HG02798 (cell line): ENCODE measurements around the gene DYNC1LI1.
"Not testable (repeated sequence)": the region's sequence is repeated elsewhere in the genome, so short reads cannot be mapped to it uniquely, and the experiment has no call there.

ENCODE experiments used
- ATAC-seq: cut with Tn5 transposase; IDR thresholded peaks from one replicate; pipeline ENCODE4 v1.9.1; 2021; ENCODE audit warnings: mild to moderate bottlenecking; ENCODE audit not compliant: unreplicated experiment, poor library complexity

DYNC1LI1 gene

DNA sequence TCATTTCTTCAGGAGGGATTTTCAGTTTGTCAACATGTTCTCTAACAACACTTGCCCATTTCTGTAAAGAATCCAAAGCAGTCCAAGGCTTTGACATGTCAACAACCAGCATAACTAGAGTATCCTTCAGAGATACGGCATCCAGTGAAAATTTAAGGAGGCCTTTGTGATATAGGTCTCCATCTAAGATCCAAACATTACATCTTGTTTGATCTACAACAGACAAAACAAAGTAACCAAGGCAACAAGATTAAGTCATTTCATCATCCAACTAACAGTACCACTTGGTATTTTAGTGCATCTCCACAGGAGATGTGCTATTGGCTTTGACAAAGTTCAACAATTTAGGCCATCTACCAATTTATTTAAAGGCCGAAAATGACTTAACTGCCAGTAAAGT, 25.8 kb downstream of the DYNC1LI1 start:
- ATAC-seq = no peak

- no peak for ATAC-seq
Measured at GRCh38 chr3:32542807-32543206, 27.9 kb downstream of the DYNC1LI1 start.

GRCh38 chr3:32540899-32541298, 29.8 kb downstream of the DYNC1LI1 start:
- ATAC-seq = no peak

DNA sequence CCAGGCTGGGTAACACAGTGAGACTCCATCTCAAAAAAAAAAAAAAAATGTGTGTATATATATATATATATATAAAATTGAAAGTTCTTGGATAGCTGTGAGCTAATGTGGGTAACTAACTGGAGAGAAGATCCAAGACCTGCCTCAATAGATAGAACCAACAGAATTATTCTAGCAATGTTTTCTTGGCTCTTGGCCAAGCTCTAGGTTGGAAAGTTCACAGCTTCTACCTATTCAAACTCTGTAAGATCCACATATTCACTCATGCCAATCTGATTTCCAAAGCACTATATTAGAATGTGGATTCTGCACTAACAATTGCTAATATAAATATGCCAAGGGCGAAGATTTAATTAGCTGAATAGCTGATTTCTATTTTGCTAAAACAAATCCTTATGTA, 38.2 kb downstream of the DYNC1LI1 start:
- no peak for ATAC-seq

- no peak for ATAC-seq
Measured at GRCh38 chr3:32531010-32531647, 39.5 kb downstream of the DYNC1LI1 start.

DNA sequence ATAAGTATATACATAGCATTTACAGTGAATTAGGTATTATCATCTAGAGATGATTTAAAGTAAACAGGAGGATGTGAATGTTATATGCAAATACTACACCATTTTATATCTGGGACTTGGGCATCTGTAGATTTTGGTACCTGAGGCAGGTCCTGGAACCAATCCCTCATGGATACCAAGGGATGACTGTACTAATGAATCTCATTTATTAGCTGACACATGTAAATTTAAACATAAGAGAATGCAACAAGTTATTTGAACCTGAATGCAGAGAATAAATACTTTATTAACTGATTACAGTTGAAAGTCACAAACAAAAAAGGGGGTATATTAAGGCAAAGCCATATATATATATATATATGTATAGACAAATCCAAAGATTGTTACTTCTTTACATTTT, 44.9 kb downstream of the DYNC1LI1 start:
- ATAC-seq = no peak

DNA sequence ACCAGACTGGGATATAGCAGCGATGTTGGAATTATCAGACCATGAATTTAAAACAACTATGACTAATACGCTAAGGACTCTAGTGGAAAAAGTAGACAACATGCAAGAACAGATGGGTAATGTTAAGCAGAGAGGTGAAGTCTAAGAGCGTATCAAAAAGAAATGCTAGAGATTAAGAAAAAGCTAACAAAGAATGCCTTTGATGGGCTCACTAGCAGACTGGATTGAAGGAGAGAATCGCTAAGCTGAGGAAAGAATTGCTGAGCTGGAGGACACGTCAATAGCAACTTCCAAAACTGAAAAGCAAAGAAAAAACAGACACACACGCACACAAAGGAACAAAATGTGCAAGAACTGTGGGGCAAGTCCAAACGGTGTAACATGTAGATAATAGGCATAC, 48.0 kb downstream of the DYNC1LI1 start:
- no peak for ATAC-seq

GRCh38 chr3:32518921-32519320, 51.7 kb downstream of the DYNC1LI1 start:
- not testable (repeated sequence) for ATAC-seq

- ATAC-seq = peak; percentile 10
Measured at GRCh38 chr3:32516751-32517150, 53.9 kb downstream of the DYNC1LI1 start.

- no peak for ATAC-seq
Measured at GRCh38 chr3:32511005-32511404, 59.7 kb downstream of the DYNC1LI1 start.

- ATAC-seq = peak; percentile 89
Measured at GRCh38 chr3:32510075-32510724, 60.5 kb downstream of the DYNC1LI1 start.

DNA sequence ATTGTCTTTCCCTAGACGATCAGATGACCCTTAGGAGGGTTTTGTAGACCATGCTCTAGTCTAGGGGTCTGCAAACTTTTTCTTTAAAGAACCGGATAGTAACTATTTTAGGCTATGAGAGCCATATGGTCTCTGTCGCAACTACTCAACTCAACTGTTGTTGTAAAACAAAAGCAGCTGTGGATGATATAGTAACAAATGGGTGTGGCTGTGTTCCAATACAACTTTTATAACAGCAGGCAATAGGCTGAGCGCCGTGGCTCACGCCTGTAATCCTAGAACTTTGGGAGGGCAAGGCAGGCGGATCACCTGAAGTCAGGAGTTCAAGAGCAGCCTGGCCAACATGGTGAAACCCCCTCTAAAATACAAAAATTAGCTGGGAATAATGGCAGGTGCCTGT, 61.9 kb downstream of the DYNC1LI1 start:
- no peak for ATAC-seq

- no peak for ATAC-seq
Measured at GRCh38 chr3:32506466-32506865, 64.2 kb downstream of the DYNC1LI1 start.

DNA sequence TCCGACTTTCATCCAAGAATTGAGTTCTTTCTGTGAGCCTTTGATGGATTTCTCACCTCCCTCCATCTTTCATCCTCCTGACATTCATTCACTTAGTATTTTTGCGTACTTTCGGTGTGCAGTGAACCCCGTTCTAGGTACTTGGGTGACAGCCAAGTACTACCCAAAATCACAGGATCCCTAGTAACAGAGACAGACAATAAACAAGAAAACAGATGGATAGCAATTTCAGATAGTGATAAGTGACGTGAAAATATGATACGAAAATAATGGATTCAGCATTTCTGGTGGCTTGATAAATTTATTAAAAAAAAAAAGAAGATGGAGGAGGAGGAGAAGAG, 67.7 kb downstream of the DYNC1LI1 start:
- no peak for ATAC-seq

DNA sequence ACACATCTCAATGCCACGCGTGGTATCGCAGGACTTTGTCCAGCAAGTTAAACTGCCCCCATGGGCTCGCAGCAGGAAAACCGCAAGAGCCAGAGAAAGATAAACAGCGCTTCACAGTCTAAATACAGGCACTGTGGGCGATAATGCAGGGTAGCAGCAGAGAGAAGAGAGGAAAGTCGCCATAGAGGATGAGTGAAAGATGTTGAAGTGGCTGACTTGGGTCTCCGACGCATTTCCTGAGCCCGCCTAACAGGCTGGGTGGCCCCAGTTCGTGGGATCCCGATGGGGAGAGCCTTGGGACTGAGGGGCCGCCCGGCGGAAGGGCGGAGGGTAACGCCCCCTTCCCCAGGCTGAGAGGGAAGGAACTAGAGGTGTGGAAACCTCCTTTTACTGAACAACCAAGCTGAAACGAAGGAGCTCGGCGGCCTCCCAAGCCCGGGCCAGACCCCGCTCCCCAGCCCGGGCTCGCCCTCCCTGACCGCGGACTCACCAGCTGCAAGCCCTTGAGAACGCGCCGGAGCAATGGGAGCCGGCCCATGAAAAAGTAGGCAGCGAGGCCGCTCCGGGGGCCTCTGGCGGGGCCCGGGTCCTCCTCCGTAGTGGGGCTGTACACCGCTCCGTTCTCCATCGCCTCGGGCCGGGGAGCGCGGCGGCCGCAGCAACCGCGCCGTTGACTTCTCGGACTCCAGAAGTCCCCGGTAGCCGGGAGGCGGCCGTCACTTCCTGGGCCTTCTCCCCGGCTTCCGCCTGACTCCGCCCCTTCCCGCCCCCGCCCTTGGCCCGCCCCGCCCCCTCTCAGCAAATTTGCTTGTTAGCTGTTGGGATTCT, 68.3 kb downstream of the DYNC1LI1 start, which contains the start of gene CMTM6:
Gene CMTM6 (minus strand): TSS at position 735 of the 828 bp plus-strand sequence. CDS start 107 bp downstream, at position 628.
- ATAC-seq = peak; percentile 78

GRCh38 chr3:32501783-32502117, 68.9 kb downstream of the DYNC1LI1 start:
- ATAC-seq = no peak

DNA sequence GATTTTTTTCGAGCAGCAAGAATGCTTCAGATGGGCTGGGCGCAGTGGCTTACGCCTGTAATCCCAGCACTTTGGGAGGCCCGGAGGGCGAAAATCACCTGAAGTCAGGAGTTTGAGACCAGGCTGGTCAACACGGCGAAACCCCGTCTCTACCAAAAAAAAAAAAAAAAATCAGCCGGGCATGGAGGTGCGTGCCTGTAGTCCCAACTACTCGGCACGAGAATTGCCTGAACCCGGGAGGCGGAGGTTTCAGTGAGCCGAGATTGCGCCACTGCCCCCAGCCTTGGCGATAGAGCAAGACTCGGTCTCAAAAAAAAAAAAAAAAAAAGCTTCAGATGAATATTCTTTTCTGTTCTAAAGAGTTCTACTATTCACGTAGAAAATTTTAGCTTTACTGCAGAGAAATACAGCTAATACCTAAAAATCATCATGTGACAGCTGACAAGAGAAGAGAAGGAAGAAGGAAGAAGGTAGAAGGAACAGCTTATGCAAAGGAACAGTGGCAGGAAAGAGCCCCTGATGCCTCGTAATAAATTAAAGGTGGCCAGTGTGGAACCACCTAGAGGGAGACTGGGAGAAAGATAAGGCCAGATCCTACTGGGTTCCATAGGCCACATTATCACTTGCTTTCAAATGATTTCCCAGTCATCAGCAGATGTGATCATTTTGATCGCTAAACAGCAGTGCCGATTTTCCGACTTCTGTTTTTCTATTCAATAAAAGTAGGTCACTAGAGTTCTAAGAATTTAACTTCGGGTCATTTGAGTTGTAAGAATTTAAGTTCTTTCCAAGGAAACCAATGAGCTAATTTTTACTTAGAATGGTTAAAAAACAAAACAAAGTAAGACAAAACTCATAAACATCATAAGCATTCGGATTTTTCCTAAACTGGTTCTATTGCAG, 69.5 kb downstream of the DYNC1LI1 start:
- no peak for ATAC-seq

GRCh38 chr3:32500231-32500630, 70.4 kb downstream of the DYNC1LI1 start:
- no peak for ATAC-seq

DNA sequence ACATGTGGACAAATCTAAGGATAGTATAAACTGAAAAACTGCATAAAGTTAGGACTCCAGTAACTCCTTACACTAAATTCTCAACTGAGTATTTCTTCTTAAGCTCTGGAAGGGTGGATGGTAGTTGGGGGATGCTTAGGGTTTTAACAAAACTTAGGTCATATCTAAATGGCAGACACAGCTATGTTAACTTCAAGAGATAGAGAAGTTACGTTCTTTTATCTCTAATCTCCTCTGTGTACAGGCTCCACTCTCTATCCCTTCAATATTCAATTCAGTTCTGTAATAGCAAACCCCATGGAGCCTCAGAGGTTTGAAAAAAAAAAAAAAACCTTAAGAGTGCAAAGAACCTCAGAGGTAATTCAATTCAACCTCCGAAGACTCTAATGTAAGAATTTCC, 71.1 kb downstream of the DYNC1LI1 start:
- no peak for ATAC-seq

DNA sequence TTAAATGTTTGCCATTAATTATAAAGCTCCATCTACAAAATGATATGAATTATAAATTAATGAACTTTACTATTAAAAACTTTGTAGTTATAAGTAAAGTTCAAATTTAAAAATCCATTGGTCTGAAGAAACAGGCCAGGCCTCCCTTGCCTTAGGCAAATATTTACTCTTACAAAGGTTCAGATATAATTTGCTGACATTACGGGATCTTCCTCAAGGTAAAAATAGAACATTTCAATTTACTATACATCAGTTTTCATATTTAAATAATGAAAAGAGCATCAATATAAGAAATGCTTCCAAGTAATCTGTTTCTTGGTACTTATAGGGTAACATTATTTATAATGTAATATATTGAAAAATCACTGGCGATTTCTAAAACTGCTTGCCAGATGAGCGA, 71.7 kb downstream of the DYNC1LI1 start:
- no peak for ATAC-seq
